HT-29 (cell line): ENCODE data around the gene MAP6. TPM values are rescaled to one million over a fixed set of nuclear protein-coding genes. Genes with fewer than 3 reads are reported as not detected.

Experiments
- DNase-seq: peaks from one replicate; pipeline ENCODE4 v3.0.0-alpha.2; 2015; ENCODE audit warnings: low spot score
- total RNA-seq: library from RNA; depleted of rRNA; stranded (reverse); fragments of >200 nt; shearing (Covaris generic); gene quantifications from 2 replicates; pipeline ENCODE4 v1.2.3, GENCODE V29; 2014

MAP6 gene
- total RNA-seq, 1 experiment from 2014 or later: not detected

DNA sequence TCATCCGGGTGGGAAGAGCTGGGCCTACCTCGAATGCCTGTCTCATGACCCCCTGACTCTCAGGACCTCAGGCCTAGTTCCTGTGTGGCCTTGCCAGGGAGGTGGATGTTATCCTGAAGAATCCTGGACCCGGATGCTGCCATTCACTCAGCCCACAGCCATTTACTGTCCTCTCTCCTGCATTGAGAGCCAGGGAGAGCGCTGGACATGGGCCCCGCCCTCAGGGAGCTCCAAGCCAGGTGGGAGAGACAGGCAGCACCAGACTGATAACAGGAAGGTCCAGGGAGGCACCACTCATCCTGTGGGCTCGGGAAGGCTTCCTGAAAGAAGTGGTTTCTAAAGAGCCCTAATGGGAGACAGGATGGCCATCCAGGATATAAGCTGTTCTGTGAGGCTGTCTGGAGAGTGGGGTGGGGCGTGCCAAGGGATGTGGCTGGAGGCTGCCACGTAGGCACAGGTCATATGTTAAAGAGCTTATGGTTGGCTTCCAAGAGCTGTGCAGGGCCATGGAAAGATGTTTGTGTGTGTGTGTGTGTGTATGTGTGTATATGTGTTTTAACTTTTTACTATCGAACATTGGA is 98.2 kb downstream of the MAP6 start:
- no peak for DNase-seq

DNA sequence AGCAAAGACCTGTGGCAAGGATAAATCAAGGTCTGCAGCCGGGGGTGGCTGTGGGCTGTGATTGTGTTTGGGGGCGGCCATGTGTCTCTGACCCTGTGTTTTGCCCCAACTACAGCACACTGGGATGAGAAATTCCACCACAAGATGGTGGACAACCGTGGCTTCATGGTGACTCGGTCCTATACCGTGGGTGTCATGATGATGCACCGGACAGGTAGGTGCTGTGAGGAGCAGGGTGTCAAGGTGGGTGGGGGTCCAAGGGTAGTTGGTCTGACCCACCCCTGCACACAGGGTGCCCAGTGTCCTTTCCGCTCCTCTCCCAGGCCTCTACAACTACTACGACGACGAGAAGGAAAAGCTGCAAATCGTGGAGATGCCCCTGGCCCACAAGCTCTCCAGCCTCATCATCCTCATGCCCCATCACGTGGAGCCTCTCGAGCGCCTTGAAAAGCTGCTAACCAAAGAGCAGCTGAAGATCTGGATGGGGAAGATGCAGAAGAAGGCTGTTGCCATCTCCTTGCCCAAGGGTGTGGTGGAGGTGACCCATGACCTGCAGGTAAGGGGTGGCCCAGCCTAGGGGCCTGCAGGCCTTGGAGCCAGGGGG is 100.1 kb downstream of the MAP6 start:
- no peak for DNase-seq

DNA sequence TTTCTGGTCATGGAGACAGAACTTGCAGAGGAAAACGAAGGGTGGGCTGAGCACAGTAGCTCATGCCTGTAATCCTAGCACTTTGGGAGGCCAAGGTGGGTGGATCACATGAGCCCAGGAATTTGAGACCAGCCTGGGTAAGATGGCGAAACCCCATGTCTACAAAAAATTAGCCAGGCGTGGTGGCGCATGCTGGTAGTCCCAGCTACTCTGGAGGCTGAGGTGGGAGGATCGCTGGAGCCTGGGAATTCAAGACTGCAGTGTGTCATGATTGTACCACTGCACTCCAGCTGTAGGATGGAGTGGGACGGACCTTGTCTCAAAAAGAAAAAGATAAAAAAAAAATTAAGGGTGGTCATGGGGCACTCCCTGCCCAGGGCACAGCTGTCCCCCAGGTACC is 100.9 kb downstream of the MAP6 start:
- DNase-seq: no peak

DNA sequence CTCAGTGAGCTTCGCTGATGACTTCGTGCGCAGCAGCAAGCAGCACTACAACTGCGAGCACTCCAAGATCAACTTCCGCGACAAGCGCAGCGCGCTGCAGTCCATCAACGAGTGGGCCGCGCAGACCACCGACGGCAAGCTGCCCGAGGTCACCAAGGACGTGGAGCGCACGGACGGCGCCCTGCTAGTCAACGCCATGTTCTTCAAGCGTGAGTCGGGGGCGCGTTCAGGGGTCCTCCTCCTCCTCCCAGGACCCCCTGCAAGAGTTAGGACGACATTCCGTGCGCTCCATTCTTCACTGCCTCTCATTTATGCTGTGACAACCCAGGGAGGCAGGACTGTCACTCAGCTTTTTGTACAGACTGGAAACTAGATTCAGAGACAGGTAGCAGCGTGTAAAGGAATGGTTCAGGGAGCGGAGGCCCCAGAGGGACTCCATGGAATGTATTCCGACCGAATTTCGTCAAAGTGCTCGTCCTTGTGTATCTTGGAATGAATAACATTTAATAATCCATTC is 102.0 kb downstream of the MAP6 start:
- no peak for DNase-seq

DNA sequence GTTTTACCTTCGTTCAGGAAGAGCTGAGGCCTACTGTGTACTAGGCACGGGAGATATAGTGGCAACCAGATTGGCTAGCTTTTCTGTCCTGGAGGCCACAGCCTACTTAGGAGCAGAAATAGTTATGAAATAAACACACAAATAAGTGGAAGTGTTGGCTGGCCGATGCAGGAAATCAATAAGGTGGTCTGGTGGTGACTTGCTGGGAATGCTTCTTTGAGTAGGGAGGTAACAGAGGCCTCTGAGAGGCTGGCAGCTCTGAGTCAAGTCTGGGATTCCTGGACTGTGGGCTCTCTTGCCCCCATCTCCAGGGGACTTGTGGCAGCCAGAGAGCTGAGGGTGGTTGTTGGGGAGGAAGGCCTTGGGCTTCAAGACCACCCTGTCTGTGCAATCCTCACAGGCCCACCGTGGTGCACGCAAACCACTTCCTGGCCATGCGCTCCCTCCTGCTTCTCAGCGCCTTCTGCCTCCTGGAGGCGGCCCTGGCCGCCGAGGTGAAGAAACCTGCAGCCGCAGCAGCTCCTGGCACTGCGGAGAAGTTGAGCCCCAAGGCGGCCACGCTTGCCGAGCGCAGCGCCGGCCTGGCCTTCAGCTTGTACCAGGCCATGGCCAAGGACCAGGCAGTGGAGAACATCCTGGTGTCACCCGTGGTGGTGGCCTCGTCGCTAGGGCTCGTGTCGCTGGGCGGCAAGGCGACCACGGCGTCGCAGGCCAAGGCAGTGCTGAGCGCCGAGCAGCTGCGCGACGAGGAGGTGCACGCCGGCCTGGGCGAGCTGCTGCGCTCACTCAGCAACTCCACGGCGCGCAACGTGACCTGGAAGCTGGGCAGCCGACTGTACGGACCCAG is 102.7 kb downstream of the MAP6 start:
- DNase-seq: no peak

DNA sequence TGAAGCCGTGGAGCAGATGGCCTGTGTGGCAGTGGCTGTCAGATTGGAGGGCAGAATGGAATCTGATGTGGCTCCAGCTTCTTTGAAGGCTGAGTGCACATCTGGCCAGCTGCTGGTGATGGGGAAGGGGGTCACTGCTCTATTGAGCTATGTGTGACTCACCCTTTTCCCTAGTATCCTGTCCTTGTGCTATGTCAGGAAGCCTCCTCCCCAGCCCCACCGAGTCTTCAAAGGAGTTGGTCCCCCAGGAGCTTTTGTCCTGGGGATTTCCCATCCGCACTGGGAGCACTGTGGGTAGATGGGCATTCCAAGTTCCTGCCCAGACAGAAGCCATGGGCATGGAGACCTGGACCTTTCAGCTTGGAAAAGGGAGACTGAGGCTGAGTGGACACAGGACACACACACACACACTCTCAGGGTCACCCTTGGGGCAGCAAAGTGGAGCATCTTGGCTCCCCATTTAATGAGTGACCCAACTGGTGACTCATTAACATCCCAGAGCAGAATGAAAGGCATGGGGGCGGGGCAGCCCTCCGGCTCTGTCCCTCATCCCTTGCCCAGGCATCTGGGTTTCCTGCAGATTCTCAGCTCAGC is 103.5 kb downstream of the MAP6 start:
- peak; percentile 56 for DNase-seq

DNA sequence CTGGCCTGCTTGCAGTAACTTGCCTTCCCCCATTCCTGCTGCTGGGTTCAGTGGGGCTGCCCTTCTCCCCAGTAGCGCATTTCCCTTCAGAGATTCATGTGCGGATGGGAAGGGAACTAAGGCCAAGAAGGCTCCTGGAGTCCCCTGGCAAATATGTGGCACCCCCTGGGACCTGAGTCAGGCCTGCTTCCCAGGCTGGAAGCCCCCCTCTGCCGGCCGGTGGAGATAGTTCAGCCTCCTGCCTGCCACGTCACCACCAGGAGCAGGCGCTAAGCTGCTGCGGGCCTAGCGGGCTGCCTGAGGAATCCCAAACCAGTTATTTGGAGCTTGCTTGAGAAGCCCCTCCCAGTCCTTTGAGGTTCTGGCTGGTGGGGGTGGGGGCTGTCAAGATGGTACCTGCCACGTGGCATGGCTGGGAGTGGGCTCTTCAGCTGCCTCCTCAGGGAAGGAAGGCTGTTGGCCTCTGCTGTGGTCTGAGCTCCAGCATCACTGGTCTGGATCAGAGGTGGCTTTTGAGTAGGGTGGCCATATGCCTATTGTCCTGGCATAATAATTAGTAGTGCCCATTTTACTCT is 104.8 kb downstream of the MAP6 start:
- no peak for DNase-seq

DNA sequence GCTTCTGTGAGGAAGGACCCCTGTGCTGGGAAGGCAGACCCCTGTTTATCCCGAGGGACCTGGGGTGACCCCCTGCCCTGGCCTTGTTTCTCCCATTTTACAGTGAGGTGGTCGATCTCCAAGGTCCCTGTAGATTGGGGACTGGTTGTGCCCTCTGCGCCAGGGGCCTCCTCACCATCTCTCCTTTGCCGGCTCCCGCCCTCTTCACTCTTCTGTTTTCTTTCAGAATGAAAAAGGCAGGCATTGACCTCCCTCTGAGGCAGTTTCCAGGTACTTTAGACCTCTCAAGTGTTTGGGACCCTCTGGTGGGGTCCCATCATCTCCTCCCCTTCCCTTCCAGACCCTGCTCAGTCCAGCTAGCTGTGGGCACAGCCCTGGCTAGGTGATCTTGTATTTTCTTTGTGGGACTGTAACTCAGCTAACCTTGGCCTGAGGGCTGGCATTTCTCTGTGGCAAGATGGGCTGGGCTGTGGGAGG is 105.3 kb downstream of the MAP6 start:
- no peak for DNase-seq

DNA sequence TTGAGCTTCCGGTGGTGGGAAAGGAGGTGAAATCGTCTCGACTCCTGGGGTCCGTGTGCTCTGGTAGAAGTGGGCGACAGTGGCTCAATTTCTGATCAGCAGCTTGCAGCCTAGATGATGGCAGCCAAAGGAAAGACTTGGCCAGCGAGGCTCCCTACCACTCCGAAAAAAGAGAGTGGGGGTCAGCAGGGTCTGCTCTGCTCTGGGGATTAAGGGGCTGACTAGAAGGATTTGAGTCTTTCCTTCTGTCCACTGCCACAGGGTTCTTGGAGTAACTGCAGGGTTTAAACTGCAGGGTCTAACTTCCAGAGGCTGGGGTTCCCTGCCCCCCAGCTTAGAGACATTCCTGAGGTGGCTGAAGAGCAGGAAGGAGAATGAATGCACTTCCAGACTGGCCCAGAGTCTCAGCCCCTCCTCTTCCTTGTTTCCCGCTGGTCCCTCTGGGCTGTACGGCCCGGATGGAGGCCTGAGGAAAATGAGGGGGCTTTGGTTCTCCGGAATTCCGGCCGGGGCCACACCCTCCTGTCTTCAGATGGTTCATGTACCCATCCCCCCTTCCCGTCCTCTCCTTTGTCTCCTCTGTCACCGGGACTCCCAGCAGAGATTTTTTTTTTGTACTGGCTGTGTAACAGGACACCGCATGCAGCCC is 105.9 kb downstream of the MAP6 start:
- DNase-seq: peak; percentile 71

DNA sequence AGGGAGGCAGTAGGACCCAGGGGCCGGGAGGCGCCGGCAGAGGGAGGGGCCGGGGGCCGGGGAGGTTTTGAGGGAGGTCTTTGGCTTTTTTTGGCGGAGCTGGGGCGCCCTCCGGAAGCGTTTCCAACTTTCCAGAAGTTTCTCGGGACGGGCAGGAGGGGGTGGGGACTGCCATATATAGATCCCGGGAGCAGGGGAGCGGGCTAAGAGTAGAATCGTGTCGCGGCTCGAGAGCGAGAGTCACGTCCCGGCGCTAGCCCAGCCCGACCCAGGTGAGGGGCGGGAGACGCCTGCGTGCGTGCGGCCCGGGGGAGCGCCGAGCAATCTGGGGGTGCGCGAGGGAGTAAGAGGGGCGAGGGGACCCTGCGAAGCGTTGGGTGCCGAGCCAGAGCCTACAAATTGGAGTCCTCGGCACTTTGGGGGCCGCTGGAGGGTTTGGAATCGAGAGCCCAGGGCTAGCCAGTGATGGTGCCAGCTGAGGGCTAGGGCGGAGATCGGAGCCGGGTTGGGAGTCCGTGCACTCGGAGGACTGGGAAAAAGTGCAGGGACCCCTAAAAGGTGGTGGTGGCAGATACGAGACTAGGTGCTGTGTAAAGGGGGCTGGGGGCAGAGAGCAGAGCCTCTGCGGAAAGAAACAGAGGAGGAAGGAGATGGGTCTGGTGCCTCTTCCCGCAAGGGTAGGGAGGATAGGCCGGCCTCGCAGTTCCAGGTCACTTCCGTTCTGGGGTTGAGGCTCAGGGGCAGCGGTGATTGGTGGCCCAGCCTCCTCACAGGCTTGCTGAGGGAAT is 106.6 kb downstream of the MAP6 start, which contains the start of gene SERPINH1:
Gene SERPINH1, plus strand, starts transcription at position 206 of the 788 bp plus-strand sequence. CDS start 4,097 bp downstream, outside the sequence.
- DNase-seq: peak; percentile 90

DNA sequence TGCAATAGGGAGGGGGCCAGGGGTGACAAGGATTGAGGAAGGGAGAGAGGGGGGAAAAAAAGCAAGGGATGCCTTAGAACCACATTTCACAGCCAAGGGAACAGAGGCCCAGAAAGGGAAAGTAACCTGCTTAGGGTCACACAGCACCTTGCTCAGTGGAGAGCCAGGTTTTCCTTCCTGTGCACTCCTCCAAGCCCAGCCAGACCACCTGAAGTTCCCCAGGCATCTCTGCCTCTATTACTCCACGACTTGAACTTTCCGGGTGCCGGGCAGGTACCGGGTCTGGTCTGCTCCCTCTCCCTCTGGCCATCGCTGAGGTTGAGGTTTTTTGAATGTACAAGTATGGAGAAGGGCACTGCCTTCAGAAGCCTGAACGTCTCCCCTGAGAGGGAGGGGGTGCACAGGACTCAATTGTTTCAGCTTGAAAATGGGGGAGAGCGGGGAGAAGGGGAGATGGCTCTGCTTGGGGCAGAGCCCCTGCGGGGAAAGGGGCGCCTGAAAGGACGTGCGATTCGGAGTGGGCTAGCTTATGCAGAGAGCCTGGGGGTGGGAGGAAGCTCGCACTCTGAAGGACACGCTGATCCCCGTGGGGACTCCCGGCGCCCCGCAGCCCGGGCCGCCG is 107.3 kb downstream of the MAP6 start:
- no peak for DNase-seq

DNA sequence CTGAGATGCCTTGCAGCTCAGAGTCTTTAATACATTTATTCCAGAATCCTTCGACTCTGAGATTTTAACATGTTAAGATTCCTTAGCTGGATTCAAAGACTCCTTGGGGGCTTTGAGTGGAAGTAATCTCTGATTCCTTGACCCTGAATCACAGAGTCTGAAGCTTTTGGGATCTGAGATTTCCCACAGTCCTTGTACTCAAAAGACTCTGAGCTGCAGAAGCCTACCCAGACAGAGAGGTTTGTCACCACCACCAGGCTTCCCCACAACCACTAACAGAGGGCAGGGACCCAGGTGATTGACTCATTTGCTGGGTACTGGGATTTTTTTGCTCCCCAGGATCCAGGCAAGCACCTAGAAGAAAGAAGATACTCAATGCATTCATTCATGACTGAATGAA is 108.2 kb downstream of the MAP6 start:
- DNase-seq: no peak

DNA sequence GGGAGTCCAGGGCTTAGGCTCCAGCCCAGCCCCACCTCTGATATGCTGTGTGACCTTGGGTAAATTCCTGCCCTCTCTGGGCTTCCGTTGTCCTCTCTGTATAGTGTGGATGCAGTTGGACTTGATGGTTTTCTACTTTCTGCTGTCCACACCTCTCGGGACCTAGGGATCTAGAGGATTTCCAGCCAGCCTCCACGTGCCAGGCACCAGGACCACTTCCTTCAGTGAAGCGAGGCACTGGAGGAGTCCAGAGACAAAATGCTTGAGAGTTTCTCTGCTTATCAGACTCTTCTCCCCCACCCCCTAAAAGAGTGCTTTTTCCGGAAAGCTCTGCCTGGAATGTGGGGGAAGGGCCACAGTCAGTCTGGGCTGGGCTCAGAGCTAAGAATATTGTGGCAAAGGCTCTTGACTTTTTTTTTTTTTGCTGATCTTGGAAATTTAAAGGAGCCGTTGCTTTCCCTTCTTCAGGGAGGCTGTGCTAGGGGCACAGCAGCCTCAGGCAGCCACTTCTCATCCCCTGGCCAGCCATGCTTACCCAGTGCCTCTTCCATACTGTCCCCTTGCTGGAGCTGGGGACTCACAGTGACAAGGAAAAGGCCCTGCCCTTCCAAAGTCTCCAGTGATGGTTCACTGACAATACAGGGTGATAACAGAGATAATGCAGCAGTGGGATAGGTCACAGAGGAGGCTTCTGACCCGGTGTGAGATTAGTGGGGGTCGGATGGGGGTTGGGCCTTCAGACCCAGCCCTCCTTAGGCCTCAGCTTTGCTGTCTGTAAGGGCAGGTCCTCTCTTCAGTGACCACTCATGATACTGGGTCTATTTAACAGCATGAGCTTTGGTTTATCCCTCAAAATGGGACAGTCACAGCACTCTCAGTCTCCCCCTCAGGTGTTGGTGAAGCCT is 109.6 kb downstream of the MAP6 start:
- DNase-seq: no peak

DNA sequence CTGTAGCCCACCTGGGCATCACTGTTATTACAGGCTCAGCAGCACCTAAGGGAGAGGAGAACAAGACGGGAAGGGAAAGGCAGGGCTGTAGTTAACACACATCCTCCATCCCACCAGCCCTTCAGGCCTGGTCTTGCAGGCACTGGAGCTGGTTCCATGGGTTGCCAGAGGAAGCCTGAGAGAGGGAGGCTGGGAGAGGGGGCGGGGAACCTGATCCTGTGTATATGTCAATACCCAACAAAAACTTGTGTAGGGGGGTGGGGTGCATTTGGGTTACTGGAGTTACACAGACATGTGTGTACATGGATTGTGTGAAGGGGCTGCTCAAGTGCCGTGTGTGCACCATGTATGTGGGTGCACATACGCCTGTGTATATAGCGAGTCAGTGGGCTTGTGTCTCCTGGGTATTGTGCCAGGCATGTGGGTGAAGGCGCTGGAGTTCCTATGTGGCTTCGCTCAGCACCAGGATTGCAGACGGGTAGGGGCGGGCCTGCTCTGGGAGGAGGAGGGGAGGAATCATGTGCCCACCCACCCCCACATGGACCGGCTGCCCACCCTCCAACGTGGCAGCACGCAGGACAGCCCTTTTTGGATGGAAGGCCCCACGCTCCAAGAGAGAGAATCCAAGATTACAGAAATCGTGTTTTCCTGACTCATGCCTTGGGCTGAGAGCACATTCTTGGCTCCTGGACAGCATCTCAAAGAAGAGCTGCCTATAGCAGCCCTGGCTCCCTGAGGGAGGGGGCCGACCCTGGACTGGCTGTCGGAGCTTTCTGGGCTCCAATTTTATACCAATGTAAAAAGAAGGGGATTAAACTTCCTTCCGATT is 111.0 kb downstream of the MAP6 start:
- DNase-seq: no peak

DNA sequence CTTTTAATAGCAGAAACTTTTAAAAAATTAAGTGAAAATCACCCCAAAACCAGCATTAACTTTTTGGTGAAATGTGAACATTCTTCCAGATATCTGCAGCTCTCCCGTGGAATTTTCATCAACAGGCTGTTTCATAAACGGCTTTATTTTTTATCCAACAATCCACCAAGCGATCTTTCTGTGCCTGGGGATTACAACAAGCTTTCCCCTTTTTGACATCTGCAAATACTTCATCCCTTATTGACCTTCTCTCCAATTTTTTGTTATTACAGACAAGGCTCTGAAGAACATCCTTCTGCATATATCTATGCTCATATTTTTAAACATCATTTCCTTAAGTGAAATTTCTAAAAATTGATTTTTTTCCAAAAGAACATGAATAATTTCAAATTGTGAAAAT is 112.6 kb downstream of the MAP6 start:
- no peak for DNase-seq

DNA sequence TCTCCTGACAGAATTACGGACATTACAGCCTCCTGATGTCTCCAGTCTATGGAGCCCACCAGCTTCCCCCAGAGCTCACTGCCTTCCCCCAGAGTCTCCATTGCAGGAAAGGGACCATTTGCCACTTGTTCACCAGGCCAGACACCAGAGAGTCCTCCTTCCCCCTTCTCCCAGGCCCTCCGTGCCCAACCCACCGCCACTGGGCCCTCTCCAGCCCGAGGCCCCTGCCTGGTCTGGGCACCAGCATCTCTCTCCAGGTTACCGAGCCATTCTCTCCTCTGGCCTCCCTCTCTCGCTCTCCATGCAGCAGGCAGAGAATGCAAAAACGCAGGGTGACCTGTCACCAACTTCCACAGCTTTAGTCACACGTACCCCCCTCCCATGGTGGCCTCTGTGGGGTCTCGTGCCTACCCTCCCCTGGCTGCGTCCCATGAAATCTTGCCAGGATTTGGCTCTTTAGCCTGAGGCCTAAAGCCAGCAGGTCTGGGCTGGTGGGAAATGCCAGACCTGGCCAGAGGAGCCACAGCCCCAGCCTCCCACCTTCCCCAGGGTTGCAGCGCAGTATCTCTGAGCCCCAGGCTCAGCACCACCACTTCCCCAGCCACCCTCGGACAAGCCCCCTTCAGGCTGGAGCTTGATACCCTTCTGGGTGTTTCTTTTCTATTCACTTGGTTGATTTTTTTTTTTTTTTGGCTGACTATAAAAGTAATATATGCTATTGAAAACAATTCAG is 113.6 kb downstream of the MAP6 start:
- no peak for DNase-seq
